HG02623 (cell line): ENCODE results near the gene DAP3.
"Not testable (repeated sequence)": the region's sequence is repeated elsewhere in the genome, so short reads cannot be mapped to it uniquely, and the experiment has no call there.

Experiments
- ATAC-seq: cut with Tn5 transposase; IDR thresholded peaks from one replicate; pipeline ENCODE4 v1.9.1; 2021; ENCODE audit warnings: moderate library complexity; ENCODE audit not compliant: unreplicated experiment

The DAP3 gene

GRCh38 chr1:155715777-155716176 lies 26.9 kb downstream of the DAP3 start:
- no peak for ATAC-seq

DNA sequence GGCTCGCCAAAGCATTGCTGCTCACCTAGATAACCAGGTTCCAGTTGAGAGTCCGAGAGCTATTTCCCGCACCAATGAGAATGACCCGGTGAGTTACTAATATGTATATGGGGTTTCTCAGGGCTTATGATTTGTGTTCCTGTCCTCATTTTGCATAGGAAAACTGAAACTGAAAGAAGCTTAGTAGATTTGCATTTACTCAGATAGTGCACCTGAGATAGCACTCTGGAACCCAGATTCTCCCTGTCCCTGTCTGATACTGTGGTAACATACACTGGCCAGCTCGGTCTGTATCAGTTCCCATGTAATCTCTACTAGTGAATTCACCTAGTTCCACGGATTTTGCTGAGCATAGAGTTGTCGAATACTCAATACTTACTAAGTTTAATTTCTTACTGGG lies 28.1 kb downstream of the DAP3 start:
- ATAC-seq = peak; percentile 55

GRCh38 chr1:155718524-155719115 lies 29.7 kb downstream of the DAP3 start:
- not testable (repeated sequence) for ATAC-seq

DNA sequence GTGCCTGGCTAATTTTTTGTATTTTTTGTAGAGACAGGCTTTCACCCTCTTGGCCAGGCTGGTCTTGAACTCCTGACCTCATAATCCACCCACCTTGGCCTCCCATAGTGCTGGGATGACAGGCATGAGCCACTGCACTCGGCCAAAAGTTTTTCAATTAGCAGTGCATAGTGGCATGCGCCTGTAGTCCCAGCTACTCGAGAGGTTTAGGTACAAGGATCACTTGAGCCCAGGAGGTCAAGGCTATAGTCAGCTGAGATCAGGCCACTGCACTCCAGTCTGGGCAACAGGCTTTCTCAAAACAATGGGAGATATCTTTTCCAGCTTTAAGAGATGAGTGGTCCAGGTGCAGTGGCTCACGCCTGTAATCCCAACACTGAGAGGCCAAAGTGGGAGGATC lies 30.8 kb downstream of the DAP3 start:
- no peak for ATAC-seq

- no peak for ATAC-seq
Observed at GRCh38 chr1:155725142-155725541, 36.3 kb downstream of the DAP3 start.

GRCh38 chr1:155729031-155729898 lies 40.4 kb downstream of the DAP3 start:
- ATAC-seq = no peak

GRCh38 chr1:155740995-155741394 lies 52.1 kb downstream of the DAP3 start:
- ATAC-seq = no peak

DNA sequence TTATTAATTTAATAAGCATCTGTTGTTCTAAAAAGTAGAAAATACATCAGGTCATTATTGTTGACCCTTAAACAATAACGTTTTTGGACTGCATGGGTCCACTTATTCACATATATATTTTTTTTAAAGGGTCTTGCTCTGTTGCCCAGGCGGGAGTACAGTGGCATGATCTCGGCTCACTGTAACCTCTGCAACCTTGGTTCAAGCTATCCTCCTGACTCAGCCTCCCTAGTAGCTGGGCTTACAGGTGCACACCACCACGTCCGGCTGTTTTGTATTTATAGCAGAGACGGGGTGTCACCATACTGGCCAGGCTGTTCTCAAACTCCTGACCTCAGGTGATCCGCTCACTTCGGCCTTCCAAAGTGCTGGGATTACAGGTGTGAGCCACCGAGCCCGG lies 53.0 kb downstream of the DAP3 start:
- no peak for ATAC-seq

DNA sequence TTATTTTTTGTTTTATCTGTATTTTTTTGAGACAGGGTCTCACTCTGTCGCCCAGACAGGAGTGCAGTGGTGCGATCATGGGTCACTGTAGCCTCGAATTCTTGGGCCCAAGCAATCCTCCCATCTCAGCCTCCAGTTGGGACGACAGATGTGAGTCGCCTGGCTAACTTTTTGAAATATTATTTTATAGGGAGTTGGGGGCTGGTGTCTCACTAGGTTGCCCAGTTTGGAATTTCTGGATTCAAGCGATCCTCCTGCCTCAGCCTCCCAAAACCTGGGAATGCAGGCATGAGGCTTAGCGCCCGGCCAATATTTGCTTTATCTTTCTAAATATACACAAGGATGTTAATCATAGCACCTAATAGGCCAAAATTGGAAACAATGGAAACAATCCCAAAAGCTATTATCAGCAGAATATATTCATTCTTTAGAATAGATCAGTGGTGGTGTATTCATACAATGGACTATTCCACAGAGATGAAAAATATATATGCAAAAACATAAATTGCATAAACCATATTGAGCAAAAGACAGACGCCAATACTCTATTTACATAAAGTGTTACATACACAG lies 55.9 kb downstream of the DAP3 start:
- no peak for ATAC-seq

- peak; percentile 93 for ATAC-seq
Observed at GRCh38 chr1:155745284-155746228, 56.7 kb downstream of the DAP3 start.

- not testable (repeated sequence) for ATAC-seq
Observed at GRCh38 chr1:155747586-155747985, 58.7 kb downstream of the DAP3 start.

DNA sequence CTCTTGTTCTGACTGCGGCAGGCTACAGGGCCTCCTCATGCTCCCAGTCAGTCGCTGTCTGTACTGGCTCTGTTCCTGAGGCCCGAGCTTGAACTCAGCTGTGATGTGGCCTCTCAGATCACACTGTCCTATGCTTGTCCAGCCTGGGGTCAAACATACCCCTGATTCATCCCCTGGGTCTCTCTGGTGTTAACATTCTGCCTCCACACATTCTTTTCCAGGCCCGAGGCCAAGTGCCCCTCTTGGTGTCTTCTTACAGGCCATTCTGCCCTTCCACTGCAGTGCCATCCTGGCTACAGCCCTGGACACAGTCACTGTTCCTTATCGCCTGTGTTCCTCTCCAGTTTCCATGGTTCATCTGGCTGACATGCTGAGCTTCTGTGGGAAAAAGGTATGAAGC lies 59.2 kb downstream of the DAP3 start:
- not testable (repeated sequence) for ATAC-seq

- ATAC-seq = not testable (repeated sequence)
Observed at GRCh38 chr1:155759017-155759416, 70.1 kb downstream of the DAP3 start.

GRCh38 chr1:155759966-155760630 lies 71.2 kb downstream of the DAP3 start:
- no peak for ATAC-seq

DNA sequence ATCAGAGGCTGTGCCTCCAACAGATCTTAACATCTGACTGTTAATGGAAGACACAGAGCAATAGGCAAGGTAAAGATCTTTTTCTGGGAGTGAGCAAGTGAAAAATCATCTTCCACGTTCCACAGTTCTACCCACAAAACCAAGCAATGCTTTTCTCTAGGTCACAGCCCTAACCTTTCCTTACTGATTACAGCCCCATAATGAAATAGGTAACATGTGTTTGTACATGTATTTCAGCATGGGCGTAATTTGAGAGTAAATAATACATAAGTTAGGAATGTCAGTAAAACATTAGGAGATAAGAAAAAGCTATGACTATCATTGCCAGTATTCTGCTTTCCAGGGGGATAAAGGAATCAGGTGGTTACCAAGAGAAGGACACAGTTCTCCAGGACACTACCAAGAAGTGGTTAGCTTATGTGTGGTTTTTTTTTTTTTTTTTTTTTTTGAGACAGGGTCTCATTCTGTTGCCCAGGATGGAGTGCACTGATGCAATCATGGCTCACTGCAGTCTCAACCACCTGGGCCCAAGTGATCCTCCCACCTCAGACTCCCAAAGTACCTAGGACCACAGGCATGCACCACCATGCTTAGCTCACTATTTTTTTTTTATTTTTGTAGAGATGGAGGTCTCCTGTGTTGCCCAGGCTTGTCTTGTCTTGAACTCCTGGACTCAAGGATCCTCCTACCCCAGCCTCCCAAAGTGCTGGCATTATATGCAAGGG lies 72.0 kb downstream of the DAP3 start:
- ATAC-seq = no peak

DNA sequence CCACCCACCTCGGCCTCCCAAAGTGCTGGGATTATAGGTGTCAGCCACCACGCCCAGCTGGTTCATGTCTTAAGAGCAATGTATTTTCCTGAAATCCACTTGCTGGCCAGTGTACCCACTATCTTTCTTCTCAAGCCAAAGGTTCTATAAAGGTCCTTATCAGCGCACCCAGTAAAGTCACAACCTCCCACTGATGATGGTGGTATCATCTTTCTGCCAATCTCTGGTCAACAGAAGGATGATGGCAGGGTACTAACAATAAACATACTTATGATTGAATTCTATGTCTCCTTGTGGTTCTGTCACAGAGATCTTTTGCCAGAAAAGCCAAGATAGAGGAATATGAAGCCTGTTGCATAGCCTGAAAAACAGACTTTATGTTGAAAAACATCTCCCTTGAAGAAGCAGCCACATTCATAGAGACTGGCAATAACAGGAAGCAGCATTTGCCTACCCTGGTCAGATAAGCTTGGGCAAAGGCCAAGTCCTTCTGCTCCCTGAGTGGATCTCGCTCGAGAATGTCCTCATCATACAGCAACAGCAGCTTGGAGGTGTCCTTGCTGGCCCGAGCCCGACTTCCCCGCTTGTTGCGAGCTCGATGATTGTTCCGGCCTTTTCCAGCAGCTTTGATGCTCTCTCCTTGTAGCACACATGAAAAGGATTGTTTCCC lies 73.0 kb downstream of the DAP3 start:
- no peak for ATAC-seq

DNA sequence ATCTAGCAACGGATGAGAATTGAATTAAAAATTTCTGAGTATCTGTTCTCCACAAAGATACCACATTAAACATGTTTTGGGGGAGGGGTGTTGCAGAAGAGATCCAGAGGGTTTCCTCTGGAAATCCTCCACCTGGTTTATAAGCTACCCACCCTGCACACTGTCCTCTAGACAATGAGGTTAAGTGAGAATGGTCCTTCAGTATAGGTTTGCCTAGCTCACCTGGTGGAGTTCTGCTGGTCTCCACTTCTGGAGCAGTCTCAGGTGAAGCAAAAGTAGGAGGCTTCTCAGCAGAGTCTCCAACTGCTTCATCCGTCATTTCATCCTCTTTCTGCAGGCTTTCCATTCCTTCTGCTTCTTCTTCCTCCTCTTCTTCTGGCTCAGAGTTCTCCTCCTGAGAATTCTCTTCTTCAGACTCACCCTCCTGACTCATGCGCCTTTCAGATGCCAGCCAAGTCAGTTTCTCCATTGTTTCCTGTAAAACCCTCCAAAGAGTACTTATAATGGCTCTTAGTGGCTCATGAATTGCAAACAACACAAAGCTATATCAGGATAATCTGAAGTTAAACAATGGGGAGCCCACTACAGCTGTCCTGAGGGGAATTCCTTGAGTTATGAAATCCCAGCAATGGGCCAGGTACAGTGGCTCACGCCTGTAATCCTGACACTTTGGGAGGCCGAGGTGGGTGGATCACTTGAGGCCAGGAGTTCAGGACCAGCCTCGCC lies 74.4 kb downstream of the DAP3 start:
- ATAC-seq = not testable (repeated sequence)

GRCh38 chr1:155763989-155764388 lies 75.1 kb downstream of the DAP3 start:
- not testable (repeated sequence) for ATAC-seq
